ENCODE data around the gene TAF5L. TPM values are rescaled to one million over a fixed set of nuclear protein-coding genes. Genes with fewer than 3 reads are reported as not detected.

TAF5L gene
- total RNA-seq, result 20.8 and 21.1 TPM in 2 replicates

DNA sequence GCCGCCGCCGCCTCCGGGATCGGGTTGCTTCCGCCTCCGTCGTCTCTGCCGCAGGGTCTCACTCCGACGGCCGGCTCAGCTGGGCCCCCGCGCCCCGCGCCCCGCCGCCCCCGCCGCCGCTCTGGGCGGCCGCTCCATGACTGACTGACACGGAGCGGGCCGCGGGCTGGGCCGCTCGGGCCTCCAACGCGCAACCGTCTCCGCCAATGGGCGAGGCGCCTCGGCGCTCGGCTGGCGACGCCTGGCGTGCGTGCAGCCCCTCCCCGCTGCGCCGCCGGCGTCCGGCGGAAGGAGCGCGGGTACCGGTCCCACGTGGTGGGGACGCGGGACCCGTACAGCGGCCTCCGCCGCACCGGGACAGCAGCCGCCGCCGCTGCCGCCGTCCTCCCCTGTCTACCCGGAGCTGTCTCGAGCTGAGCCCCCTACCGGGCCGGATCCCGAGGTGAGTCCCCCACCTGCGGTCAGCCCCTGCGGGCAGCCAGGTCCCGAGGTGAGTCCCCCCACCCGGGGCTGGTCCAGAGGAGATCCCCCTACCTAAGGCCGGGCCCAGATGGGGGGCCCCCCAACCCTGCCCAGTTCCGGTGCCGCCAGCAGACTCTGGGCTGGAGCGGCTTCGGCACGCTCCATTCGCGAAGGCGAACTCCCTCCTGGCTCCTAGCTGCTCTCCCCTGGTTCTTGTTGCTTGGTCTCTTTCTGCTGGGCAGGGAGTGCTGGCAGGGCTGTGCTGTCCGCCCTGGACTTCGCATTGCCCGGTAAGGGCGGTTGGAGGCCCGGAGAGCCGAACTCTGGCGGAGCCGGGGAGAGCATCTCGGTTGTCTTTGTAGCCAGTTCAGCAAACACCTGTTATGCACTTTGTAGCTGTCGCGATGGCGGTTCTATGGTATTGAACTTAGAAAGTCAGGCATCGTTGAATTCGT, at the start of gene TAF5L, which contains the start of gene URB2:
Gene TAF5L, minus strand, starts transcription at position 208 of the 917 bp plus-strand sequence. CDS start 11,640 bp downstream, outside the sequence.
Gene URB2, plus strand, starts transcription at position 333 of the 917 bp plus-strand sequence. CDS start 1,387 bp downstream, outside the sequence.

DNA sequence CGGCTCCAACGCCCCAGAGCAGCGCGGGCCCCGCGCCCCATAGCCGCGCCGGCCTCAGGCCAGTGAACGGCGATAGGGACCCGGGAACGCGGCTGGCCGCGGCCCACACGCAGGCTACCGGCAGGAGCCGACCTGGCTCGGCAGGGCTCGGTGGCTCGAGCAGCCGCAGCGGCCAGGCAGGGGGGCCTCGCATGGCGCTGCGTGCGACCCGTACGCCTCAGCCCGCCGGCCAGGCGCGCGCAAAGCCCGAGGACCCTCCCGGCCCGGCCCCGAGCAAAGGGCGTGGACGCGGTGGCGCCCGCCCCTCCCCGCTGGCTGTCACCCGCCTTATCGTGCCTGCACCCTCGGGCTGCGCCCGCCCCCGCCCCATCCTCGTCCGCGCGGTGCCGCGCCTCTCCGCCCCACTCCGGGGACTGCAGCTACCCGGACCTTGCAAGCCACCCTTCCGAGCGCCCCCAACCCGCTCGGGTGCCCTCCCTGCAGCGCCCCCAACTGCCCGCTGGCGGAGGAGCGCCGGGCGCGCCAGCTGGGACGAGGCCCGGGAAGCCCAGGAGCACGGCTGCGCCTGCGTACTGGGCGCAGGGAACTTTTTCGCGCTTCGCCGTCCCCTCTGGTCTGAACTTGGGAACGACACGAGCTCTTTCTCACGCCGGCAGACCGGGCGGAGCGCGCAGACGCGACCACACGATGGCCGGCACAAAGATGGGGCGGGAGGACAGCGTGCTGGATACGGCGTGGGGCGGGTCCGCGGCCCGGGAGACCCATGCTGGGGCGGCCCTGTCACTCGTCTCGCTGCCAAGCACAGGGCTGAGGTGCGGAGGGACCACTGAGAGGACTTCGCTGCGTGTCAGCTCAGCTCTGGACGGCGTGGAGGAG, 67.2 kb downstream of the TAF5L start, which contains the start of gene ABCB10:
Gene ABCB10, minus strand, starts transcription at position 248 of the 876 bp plus-strand sequence. Its CDS starts 55 bp downstream, at position 193.

Other genes with a start within 250 kb of the TAF5L start
- gene ACTA1, start 192.0 kb downstream of the TAF5L start, total RNA-seq, result not detected in 2 replicates
- 35.0 and 35.4 TPM in 2 replicates for gene NUP133, start 117.8 kb downstream of the TAF5L start, total RNA-seq
- gene ABCB10, start 67.4 kb downstream of the TAF5L start, total RNA-seq, result 20.4 and 20.8 TPM in 2 replicates
- 14.0 and 15.5 TPM in 2 replicates for gene URB2, start 125 bp upstream of the TAF5L start, total RNA-seq